Smooth muscle cell (in vitro differentiated cells): Measurements from ENCODE around the gene GPER1. TPM values are rescaled to one million over a fixed set of nuclear protein-coding genes. Genes with fewer than 3 reads are reported as not detected.

ENCODE experiments used
- DNase-seq: peaks from one replicate; lab custom pipeline; 2025; ENCODE audit not compliant: unreplicated experiment; lab: John Stamatoyannopoulos, UW
- H2AFZ ChIP-seq: fragments of 200-600 bp; sonication (generic); 2 replicates; pipeline ENCODE4 v1.6.0; 2016; ENCODE audit warnings: antibody characterized with exemption, low read depth, mild to moderate bottlenecking
- H3F3A ChIP-seq: fragments of 200-600 bp; sonication (generic); 2 replicates; pipeline ENCODE4 v1.6.0; 2017; ENCODE audit warnings: antibody characterized with exemption, low read depth
- H3K27ac ChIP-seq: fragments of 200-600 bp; sonication (generic); 2 replicates; pipeline ENCODE4 v1.5.1; 2016; ENCODE audit warnings: low read depth, mild to moderate bottlenecking
- H3K27me3 ChIP-seq: fragments of 200-600 bp; sonication (generic); 2 replicates; pipeline ENCODE4 v1.6.1; 2016; ENCODE audit warnings: low read depth, mild to moderate bottlenecking
- H3K36me3 ChIP-seq: fragments of 200-600 bp; sonication (generic); 2 replicates; pipeline ENCODE4 v1.5.1; 2016; ENCODE audit warnings: low read depth
- H3K4me1 ChIP-seq: fragments of 200-600 bp; sonication (generic); 2 replicates; pipeline ENCODE4 v1.5.1; 2016; ENCODE audit warnings: low read depth
- H3K4me2 ChIP-seq: fragments of 200-600 bp; sonication (generic); 2 replicates; pipeline ENCODE4 v1.6.0; 2016; ENCODE audit warnings: mild to moderate bottlenecking
- H3K4me3 ChIP-seq: fragments of 200-600 bp; sonication (generic); 2 replicates; pipeline ENCODE4 v1.5.1; 2016; ENCODE audit warnings: mild to moderate bottlenecking
- H3K79me2 ChIP-seq: fragments of 200-600 bp; sonication (generic); 2 replicates; pipeline ENCODE4 v1.6.0; 2016; ENCODE audit warnings: low read depth, mild to moderate bottlenecking
- H3K9ac ChIP-seq: fragments of 200-600 bp; sonication (generic); 2 replicates; pipeline ENCODE4 v1.6.0; 2016; ENCODE audit warnings: low read depth
- H3K9me3 ChIP-seq: fragments of 200-600 bp; sonication (generic); replicated peaks from 2 replicates; pipeline ENCODE4 v1.5.1; 2016; ENCODE audit warnings: low read depth
- H4K20me1 ChIP-seq: fragments of 200-600 bp; sonication (generic); 2 replicates; pipeline ENCODE4 v1.6.0; 2016; ENCODE audit warnings: low read depth
- WGBS: methylation state at CpG from one replicate; pipeline ENCODE4 v1.1.7; 2016; ENCODE audit warnings: low lambda C conversion rate; 5-methylcytosine and 5-hydroxymethylcytosine counted together
- polyA plus RNA-seq: library from polyadenylated mRNA; unstranded; fragments of >200 nt; fragmentation: Nextera tagmentation; extraction: Ambion mirVana; gene quantifications from 2 replicates; pipeline ENCODE4 v1.2.1, GENCODE V29; 2016
- total RNA-seq: library from RNA; depleted of rRNA; stranded (reverse); fragments of >200 nt; gene quantifications from 2 replicates; pipeline ENCODE4 v1.2.3, GENCODE V29; 2014
- TF ChIP-seq, protein P1 (sequence below): fragments of 200-600 bp; sonication (generic); IDR thresholded peaks from 2 replicates; pipeline ENCODE4 v1.5.1; 2017; ENCODE audit warnings: borderline replicate concordance, mild to moderate bottlenecking, antibody characterized with exemption; ENCODE audit not compliant: insufficient read depth, poor library complexity, severe bottlenecking

GPER1 gene
- total and polyA plus RNA-seq, 2 experiments from 2014 or later = 1.3 to 2.3 TPM

DNA sequence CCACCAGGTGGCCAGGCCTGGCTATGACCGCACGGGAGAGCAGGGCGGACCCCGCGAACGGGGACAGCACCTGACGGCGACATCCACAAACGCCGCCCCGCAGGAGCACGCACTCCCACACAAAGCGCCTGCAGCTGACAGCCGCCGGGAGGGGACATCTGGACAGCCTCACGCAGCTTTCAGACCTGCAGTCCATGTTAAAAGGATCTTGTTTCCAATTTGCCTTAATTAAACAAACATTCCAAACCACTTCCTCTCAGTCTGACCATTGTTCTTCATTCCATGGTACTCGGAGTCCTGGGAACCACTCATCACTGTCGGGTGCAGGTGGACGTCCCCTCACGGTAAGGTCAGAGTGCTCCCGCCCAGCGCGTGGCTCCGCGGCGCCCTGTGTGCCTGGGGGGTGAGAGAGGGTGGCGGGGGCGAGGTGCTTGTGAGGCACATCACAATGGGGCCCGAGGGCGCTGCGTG, 5.9 kb upstream of the GPER1 start:
- Histone ChIP-seq H3K9me3 (no peaks in the 10 kb centered on the region), H3K4me2 (no peak overlapping the region), H3K27ac (no peak overlapping the region), H3K36me3 (no peaks in the 10 kb centered on the region), H3K27me3 (no peaks in the 10 kb centered on the region), H3K9ac (no peak overlapping the region), H3K4me3 (no peak overlapping the region), H2AFZ (no peak overlapping the region), H3K79me2 (no peaks in the 10 kb centered on the region), H4K20me1 (peaks cover 70% of the 10 kb centered on the region), H3F3A (no peaks in the 10 kb centered on the region), H3K4me1 (peaks cover 12% of the 10 kb centered on the region)
- WGBS = 74% methylated on average over 31 of the region's 31 CpGs
- TF ChIP-seq, protein P1, sequence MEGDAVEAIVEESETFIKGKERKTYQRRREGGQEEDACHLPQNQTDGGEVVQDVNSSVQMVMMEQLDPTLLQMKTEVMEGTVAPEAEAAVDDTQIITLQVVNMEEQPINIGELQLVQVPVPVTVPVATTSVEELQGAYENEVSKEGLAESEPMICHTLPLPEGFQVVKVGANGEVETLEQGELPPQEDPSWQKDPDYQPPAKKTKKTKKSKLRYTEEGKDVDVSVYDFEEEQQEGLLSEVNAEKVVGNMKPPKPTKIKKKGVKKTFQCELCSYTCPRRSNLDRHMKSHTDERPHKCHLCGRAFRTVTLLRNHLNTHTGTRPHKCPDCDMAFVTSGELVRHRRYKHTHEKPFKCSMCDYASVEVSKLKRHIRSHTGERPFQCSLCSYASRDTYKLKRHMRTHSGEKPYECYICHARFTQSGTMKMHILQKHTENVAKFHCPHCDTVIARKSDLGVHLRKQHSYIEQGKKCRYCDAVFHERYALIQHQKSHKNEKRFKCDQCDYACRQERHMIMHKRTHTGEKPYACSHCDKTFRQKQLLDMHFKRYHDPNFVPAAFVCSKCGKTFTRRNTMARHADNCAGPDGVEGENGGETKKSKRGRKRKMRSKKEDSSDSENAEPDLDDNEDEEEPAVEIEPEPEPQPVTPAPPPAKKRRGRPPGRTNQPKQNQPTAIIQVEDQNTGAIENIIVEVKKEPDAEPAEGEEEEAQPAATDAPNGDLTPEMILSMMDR = no peak
- DNase-seq = no peak

DNA sequence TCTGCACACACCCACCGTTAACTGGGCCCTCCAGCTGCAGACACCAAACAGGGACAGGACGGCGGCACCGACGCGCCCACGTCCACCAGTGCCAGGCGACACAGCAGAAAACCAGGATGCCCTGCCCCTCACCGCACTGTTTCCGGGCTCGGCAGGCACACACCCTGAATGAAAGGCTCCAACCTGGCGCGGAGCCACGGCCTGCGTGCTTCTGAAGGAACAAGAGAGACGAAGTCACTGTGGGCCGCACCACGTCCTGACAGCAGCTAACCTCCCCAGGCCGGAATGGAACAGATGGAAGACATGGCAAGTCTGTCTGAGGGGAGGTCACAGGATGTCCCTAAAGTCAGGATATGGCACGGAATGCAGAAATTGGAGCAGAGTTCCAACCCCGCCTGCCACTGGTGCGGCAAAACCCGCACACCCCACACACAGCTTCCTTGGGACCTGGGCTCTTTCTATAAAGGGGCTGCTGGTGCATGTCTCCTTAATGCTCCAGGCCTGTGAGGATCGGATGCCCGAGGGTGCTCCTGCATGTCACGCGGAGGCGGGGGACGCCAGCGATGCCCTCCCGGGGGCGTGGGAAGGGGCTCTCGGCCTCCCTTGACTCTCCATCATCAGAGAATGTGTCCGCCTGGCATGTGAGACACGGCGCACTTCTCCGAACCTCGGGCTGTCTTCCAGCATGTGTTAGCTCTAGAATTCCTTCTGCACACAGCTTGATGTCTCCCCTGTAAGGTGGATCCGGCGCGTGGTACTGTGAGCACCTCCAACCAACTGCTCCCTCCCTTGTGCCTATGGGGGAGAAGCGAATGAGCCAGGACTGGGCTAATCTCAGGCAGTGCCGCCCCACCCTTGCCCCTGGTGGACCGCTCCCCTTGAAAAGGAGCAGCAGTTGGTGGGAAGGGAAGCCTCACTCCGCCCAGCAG, 3.9 kb upstream of the GPER1 start:
- no peaks in the 10 kb centered on the region for H3K79me2 ChIP-seq
- no peaks in the 10 kb centered on the region for H3K36me3 ChIP-seq
- H4K20me1 ChIP-seq = peaks cover 77% of the 10 kb centered on the region
- H3K4me1 ChIP-seq = peaks cover 30% of the 10 kb centered on the region
- TF ChIP-seq, protein P1 = no peak
- H2AFZ ChIP-seq = no peak overlapping the region
- H3K27me3 ChIP-seq = no peaks in the 10 kb centered on the region
- H3K4me2 ChIP-seq = no peak overlapping the region
- H3K9ac ChIP-seq = no peak overlapping the region
- no peak for DNase-seq
- H3K9me3 ChIP-seq = no peaks in the 10 kb centered on the region
- H3F3A ChIP-seq = no peaks in the 10 kb centered on the region
- no peak overlapping the region for H3K4me3 ChIP-seq
- no peak overlapping the region for H3K27ac ChIP-seq
- 95% methylated on average over 40 of the region's 45 CpGs for WGBS

DNA sequence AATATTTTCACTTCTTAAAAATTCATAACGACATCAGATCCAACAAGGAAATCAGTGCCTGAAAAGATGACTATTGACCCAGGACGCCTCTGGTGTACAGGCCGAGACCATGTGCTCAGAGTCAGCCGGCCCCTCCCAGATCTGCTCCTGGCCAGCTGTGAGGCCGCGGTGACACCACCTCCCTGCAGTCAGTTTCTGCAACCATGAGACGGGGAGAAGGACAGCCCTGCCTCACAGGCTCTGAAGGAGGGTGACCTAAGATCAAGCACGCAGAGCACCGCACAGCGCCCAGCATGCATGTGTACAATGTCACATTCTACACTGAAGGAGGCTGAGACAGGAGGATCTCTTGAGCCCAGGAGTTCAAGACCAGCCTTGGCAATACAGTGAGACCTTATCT, 2.6 kb upstream of the GPER1 start:
- H4K20me1 ChIP-seq = peaks cover 65% of the 10 kb centered on the region

More for the DNA sequence above, 2.6 kb upstream of the GPER1 start:
- no peak overlapping the region for H3K9ac ChIP-seq
- H2AFZ ChIP-seq = no peak overlapping the region
- H3F3A ChIP-seq = no peaks in the 10 kb centered on the region
- H3K9me3 ChIP-seq = no peaks in the 10 kb centered on the region
- H3K79me2 ChIP-seq = no peaks in the 10 kb centered on the region
- no peak overlapping the region for H3K4me3 ChIP-seq
- H3K4me2 ChIP-seq = no peak overlapping the region
- 80% methylated on average over 10 of the region's 10 CpGs for WGBS
- DNase-seq = no peak
- peaks cover 26% of the 10 kb centered on the region for H3K4me1 ChIP-seq
- no peak overlapping the region for H3K27ac ChIP-seq
- no peaks in the 10 kb centered on the region for H3K27me3 ChIP-seq
- TF ChIP-seq, protein P1 = no peak
- no peaks in the 10 kb centered on the region for H3K36me3 ChIP-seq
